Pancreas (tissue), 10 donors: Measurements from ENCODE around the gene CMTM1. TPM values are rescaled to one million over a fixed set of nuclear protein-coding genes. Genes with fewer than 3 reads are reported as not detected.
"Not testable (repeated sequence)": the region's sequence is repeated elsewhere in the genome, so short reads cannot be mapped to it uniquely, and the experiment has no call there.

ENCODE experiments used
- ATAC-seq, 4 donors: fragments of 200-7000 bp; cut with Tn5 transposase; one replicate each; pipeline versions ENCODE4 v1.8.0 to v1.9.1; 2020; ENCODE audit warnings: mild to moderate bottlenecking in 4 of 4, moderate library complexity in 4 of 4
- DNase-seq, 6 donors: peaks; one replicate each; pipeline ENCODE4 v3.0.0-alpha.2; 2020
- FAIRE-seq: peaks from 2 replicates; lab custom pipeline; 2012; peaks lifted over from hg19 to GRCh38; lab: Jason Lieb, UNC
- H3K27ac ChIP-seq, 4 donors: fragments of 200-600 bp; sonication (generic); 1 replicate in 3 of 4; 2 replicates in 1 of 4; pipeline versions ENCODE4 v1.5.0 to v1.8.0; 2020
- H3K27me3 ChIP-seq, 4 donors: fragments of 200-600 bp; one replicate each; pipeline ENCODE4 v1.8.0; 2021
- H3K36me3 ChIP-seq, 3 donors: fragments of 200-600 bp; sonication (generic) in 1 of 3; one replicate each; pipeline versions ENCODE4 v1.5.0 to v1.8.0; 2020 to 2021
- H3K4me1 ChIP-seq, 3 donors: fragments of 200-600 bp; one replicate each; pipeline ENCODE4 v1.8.0; 2021
- H3K4me3 ChIP-seq, 4 donors: fragments of 200-600 bp; sonication (generic) in 2 of 4; one replicate each; pipeline versions ENCODE4 v1.5.0 to v1.8.0; 2020 to 2021
- H3K9me3 ChIP-seq, 4 donors: fragments of 200-600 bp; one replicate each; pipeline ENCODE4 v1.8.0; 2021
- CTCF ChIP-seq, 4 donors: fragments of 200-600 bp; sonication (generic) in 3 of 4; IDR thresholded peaks; one replicate each; pipeline versions ENCODE4 v1.5.0 to v1.8.0; 2021; ENCODE audit warnings: antibody characterized with exemption in 4 of 4
- WGBS, 2 donors: extraction: QIAGEN DNeasy Blood & Tissue Kit; methylation state at CpG; one replicate each; pipeline ENCODE4 v1.1.7; 2013; 5-methylcytosine and 5-hydroxymethylcytosine counted together
- intact Hi-C, 3 donors: fragments of 100-400 bp; cut with DNase I; formaldehyde crosslinking; loops; one replicate each; pipeline versions ENCODE4 v1.11.1 to v1.14.2; 2022
- polyA plus RNA-seq, 2 donors: library from polyadenylated mRNA; stranded (reverse); fragments of 200-250 nt; gene quantifications; one replicate each; pipeline ENCODE4 v1.2.3, GENCODE V29; 2013
- total RNA-seq, 6 donors: library from RNA; stranded (reverse); fragmentation: NEBNext Ultra II Directional in 4 of 6; extraction: Animal tissue kit (Norgen Biotek cat#: 25700) in 4 of 6; gene quantifications; one replicate each; pipeline versions ENCODE4 v1.2.1 to v1.2.4, GENCODE V29; 2021 to 2023
- donor health status: healthy with polysubstance abuse.
- donor health status: DM: no; HTN: no; CAD: no; lungs with moderate emphysema.
- donor health status: DM: no; HTN: no; CAD: no.
- donor health status: control.
- donor health status: control.
- donor health status: Bipolar disorder and iron deficiency.
- donor health status: DM: yes; HTN: yes; CAD: no.
- donor health status: DM: no; HTN: no; CAD: no.
- donor health status: DM: no; HTN: no; CAD: no.
- donor health status: DM: yes; HTN: yes; CAD: no.

CMTM1 gene
- total and polyA plus RNA-seq, 8 donors = 0.28 to 3.9 (median 0.82) TPM

GRCh38 chr16:66608241-66609138 lies 42.3 kb downstream of the CMTM1 start:
- DNase-seq (peak; percentile 82 to 98 (median 89)), FAIRE-seq (no peak)
- intact Hi-C loops = loop anchor here in 1 of 3 donors (5.0 kb wide), 1 partner anchor 206 kb away; no protein-coding TSS in a partner anchor

GRCh38 chr16:66609139-66609510 lies 42.9 kb downstream of the CMTM1 start:
- ATAC-seq (no peak), FAIRE-seq (no peak), DNase-seq (peak in 1 of 6 donors; percentile 64)
- no peaks in the 10 kb centered on the region for H3K27me3 ChIP-seq
- no peak for TF ChIP-seq CTCF (IDR thresholded peaks at IDR 0.05)
- H3K9me3 ChIP-seq = no peaks in the 10 kb centered on the region
- no peak overlapping the region for H3K27ac ChIP-seq
- no peaks in the 10 kb centered on the region for H3K4me1 ChIP-seq
- 72 to 77% methylated on average over 12 of the region's 12 CpGs for WGBS, 2 donors
- H3K4me3 ChIP-seq = no peak overlapping the region
- intact Hi-C loops = loop anchor here in 1 of 3 donors (5.0 kb wide), 1 partner anchor 207 kb away; no protein-coding TSS in a partner anchor
- H3K36me3 ChIP-seq = no peaks in the 10 kb centered on the region

More at GRCh38 chr16:66608241-66609138, 42.3 kb downstream of the CMTM1 start:
- Histone ChIP-seq H3K27ac (no peak overlapping the region), H3K27me3 (no peaks in the 10 kb centered on the region), H3K4me1 (no peaks in the 10 kb centered on the region), H3K4me3 (no peak overlapping the region), H3K36me3 (no peaks in the 10 kb centered on the region), H3K9me3 (no peaks in the 10 kb centered on the region)
- peak; percentile 83 to 92 (median 90) for TF ChIP-seq CTCF (IDR thresholded peaks at IDR 0.05)
- WGBS, 2 donors = 29 to 30% methylated on average over 17 of the region's 17 CpGs
- ATAC-seq = peak; percentile 72 to 80 (median 78)

GRCh38 chr16:66610111-66610820 lies 44.0 kb downstream of the CMTM1 start:
- no peak for TF ChIP-seq CTCF (IDR thresholded peaks at IDR 0.05)
- Histone ChIP-seq H3K36me3 (no peaks in the 10 kb centered on the region), H3K4me1 (no peaks in the 10 kb centered on the region), H3K4me3 (no peak overlapping the region), H3K27ac (no peak overlapping the region), H3K27me3 (no peaks in the 10 kb centered on the region), H3K9me3 (no peaks in the 10 kb centered on the region)
- ATAC-seq (no peak), DNase-seq (peak in 1 of 6 donors; percentile 70), FAIRE-seq (no peak)
- WGBS, 2 donors = 86 to 88% methylated on average over 14 of the region's 14 CpGs
- intact Hi-C loops = no loop called here

- H3K4me1 ChIP-seq, FAIRE-seq, H3K27me3 ChIP-seq, H3K4me3 ChIP-seq, intact Hi-C loops, H3K27ac ChIP-seq, H3K9me3 ChIP-seq, ATAC-seq, H3K36me3 ChIP-seq: not testable (repeated sequence)
- peak in 2 of 6 donors; percentile 30 to 60 for DNase-seq
- 73 to 84% methylated on average over 8 of the region's 8 CpGs for WGBS, 2 donors
These were observed 45.7 kb downstream of the CMTM1 start for GRCh38 chr16:66611911-66612310.

- Histone ChIP-seq H3K27me3 (no peaks in the 10 kb centered on the region), H3K4me1 (no peaks in the 10 kb centered on the region), H3K9me3 (no peaks in the 10 kb centered on the region), H3K36me3 (no peaks in the 10 kb centered on the region), H3K27ac (no peak overlapping the region), H3K4me3 (no peak overlapping the region)
- 44 to 45% methylated on average over 14 of the region's 14 CpGs for WGBS, 2 donors
- FAIRE-seq (no peak), ATAC-seq (peak; percentile 87 to 93 (median 90)), DNase-seq (peak; percentile 77 to 94 (median 90))
- intact Hi-C loops = no loop called here
- TF ChIP-seq CTCF (IDR thresholded peaks at IDR 0.05) = no peak
These were observed 46.2 kb downstream of the CMTM1 start for GRCh38 chr16:66612422-66612821.
